HL-60/S4 (cell line): Measurements from ENCODE around the gene RFX6.

Experiments
- in situ Hi-C: fragments of 300-500 bp; cut with MboI; formaldehyde crosslinking; loops from 2 replicates; pipeline ENCODE4 v1.14.3; 2022; ENCODE audit warnings: low sequenced_read_pairs

The RFX6 gene

GRCh38 chr6:116888732-116889360, 11.8 kb downstream of the RFX6 start:
- in situ Hi-C loops: no loop called here

GRCh38 chr6:116894669-116895068, 17.6 kb downstream of the RFX6 start:
- in situ Hi-C loops: no loop called here

- in situ Hi-C loops: no loop called here
Measured at GRCh38 chr6:116895935-116896334, 18.9 kb downstream of the RFX6 start.

- in situ Hi-C loops: no loop called here
Measured at GRCh38 chr6:116902634-116903033, 25.6 kb downstream of the RFX6 start.

GRCh38 chr6:116922853-116923548, 46.0 kb downstream of the RFX6 start:
- in situ Hi-C loops: no loop called here

- in situ Hi-C loops: no loop called here
Measured at GRCh38 chr6:116924245-116924644, 47.2 kb downstream of the RFX6 start.

- in situ Hi-C loops: no loop called here
Measured at GRCh38 chr6:116925088-116925794, 48.2 kb downstream of the RFX6 start.

GRCh38 chr6:116928677-116929076, 51.6 kb downstream of the RFX6 start:
- in situ Hi-C loops: no loop called here

GRCh38 chr6:116929825-116930224, 52.8 kb downstream of the RFX6 start:
- in situ Hi-C loops: no loop called here

GRCh38 chr6:116931456-116931855, 54.4 kb downstream of the RFX6 start:
- in situ Hi-C loops: no loop called here

- in situ Hi-C loops: no loop called here
Measured at GRCh38 chr6:116932496-116932895, 55.5 kb downstream of the RFX6 start.

GRCh38 chr6:116933485-116933884, 56.4 kb downstream of the RFX6 start:
- in situ Hi-C loops: no loop called here

- in situ Hi-C loops: no loop called here
Measured at GRCh38 chr6:116938305-116938704, 61.3 kb downstream of the RFX6 start.

- in situ Hi-C loops: no loop called here
Measured at GRCh38 chr6:116941727-116942126, 64.7 kb downstream of the RFX6 start.

GRCh38 chr6:116945809-116946208, 68.8 kb downstream of the RFX6 start:
- in situ Hi-C loops: no loop called here

- in situ Hi-C loops: no loop called here
Measured at GRCh38 chr6:116948533-116949304, 71.7 kb downstream of the RFX6 start.

GRCh38 chr6:116949964-116950363, 72.9 kb downstream of the RFX6 start:
- in situ Hi-C loops: no loop called here

- in situ Hi-C loops: no loop called here
Measured at GRCh38 chr6:116954335-116954734, 77.3 kb downstream of the RFX6 start.

- in situ Hi-C loops: no loop called here
Measured at GRCh38 chr6:116954938-116955337, 77.9 kb downstream of the RFX6 start.

GRCh38 chr6:116955773-116956172, 78.7 kb downstream of the RFX6 start:
- in situ Hi-C loops: no loop called here

- in situ Hi-C loops: no loop called here
Measured at GRCh38 chr6:116963972-116964371, 86.9 kb downstream of the RFX6 start.
